Measurements from ENCODE around the gene SERTAD1. TPM values are rescaled to one million over a fixed set of nuclear protein-coding genes. Genes with fewer than 3 reads are reported as not detected.

SERTAD1 gene
- total and polyA plus RNA-seq, 11 donors, result 7.6 to 40.2 (median 11.5) TPM

GRCh38 chr19:40419066-40419612 is 6.7 kb downstream of the SERTAD1 start:
- peaks cover 0 to 54% (median 39%) of the 10 kb centered on the region in 12 donors for H3K4me1 ChIP-seq
- WGBS, 4 donors, result 77 to 90% (median 80%) methylated on average over 5 of the region's 5 CpGs
- TF ChIP-seq CTCF (IDR thresholded peaks at IDR 0.05), result no peak
- TF ChIP-seq POLR2A (IDR thresholded peaks at IDR 0.05), result no peak
- H3K36me3 ChIP-seq, result peaks cover 3 to 24% (median 16%) of the 10 kb centered on the region in 9 donors
- H3K9me3 ChIP-seq, result no peaks in the 10 kb centered on the region
- no peak overlapping the region for H3K4me3 ChIP-seq
- no peaks in the 10 kb centered on the region for H3K27me3 ChIP-seq
- H3K27ac ChIP-seq, result peak overlapping the region in 1 of 12 donors; percentile 96
- DNase-seq (no peak), ATAC-seq (no peak)
- intact Hi-C loops (cut with DNase I), result no loop called here

- ATAC-seq (no peak), DNase-seq (no peak)
- H3K27me3 ChIP-seq, result no peaks in the 10 kb centered on the region
- 84 to 90% (median 87%) methylated on average over 3 of the region's 3 CpGs for WGBS, 4 donors
- H3K4me1 ChIP-seq, result peaks cover 0 to 54% (median 37%) of the 10 kb centered on the region in 12 donors
- no peak overlapping the region for H3K4me3 ChIP-seq
- no peaks in the 10 kb centered on the region for H3K9me3 ChIP-seq
- H3K36me3 ChIP-seq, result peaks cover 3 to 17% (median 12%) of the 10 kb centered on the region in 9 donors
- no peak for TF ChIP-seq POLR2A (IDR thresholded peaks at IDR 0.05)
- no peak for TF ChIP-seq CTCF (IDR thresholded peaks at IDR 0.05)
- intact Hi-C loops (cut with DNase I), result no loop called here
- peak overlapping the region; percentile 45 to 94 (median 82) for H3K27ac ChIP-seq
These were observed 7.8 kb downstream of the SERTAD1 start for GRCh38 chr19:40418040-40418439.

- intact Hi-C loops (cut with DNase I), result no loop called here
- WGBS, 4 donors, result 67 to 87% (median 69%) methylated on average over 4 of the region's 4 CpGs
- ATAC-seq (no peak), DNase-seq (no peak)
- peaks cover 2 to 12% (median 8%) of the 10 kb centered on the region in 9 donors for H3K36me3 ChIP-seq
- no peaks in the 10 kb centered on the region for H3K27me3 ChIP-seq
- H3K9me3 ChIP-seq, result no peaks in the 10 kb centered on the region
- peaks cover 0 to 53% (median 34%) of the 10 kb centered on the region in 12 donors for H3K4me1 ChIP-seq
- peak overlapping the region in 1 of 12 donors; percentile 9 for H3K4me3 ChIP-seq
- H3K27ac ChIP-seq, result peak overlapping the region; percentile 45 to 94 (median 82)
- TF ChIP-seq CTCF (IDR thresholded peaks at IDR 0.05) (no peak), POLR2A (IDR thresholded peaks at IDR 0.05) (no peak)
These were observed 8.2 kb downstream of the SERTAD1 start for GRCh38 chr19:40417643-40417981.

- Histone ChIP-seq H3K4me3 (peak overlapping the region in 1 of 12 donors; percentile 9), H3K27ac (peak overlapping the region; percentile 45 to 94 (median 82)), H3K9me3 (no peaks in the 10 kb centered on the region), H3K27me3 (no peaks in the 10 kb centered on the region), H3K4me1 (peaks cover 4 to 53% (median 30%) of the 10 kb centered on the region in 12 donors), H3K36me3 (peaks cover 0 to 7% (median 2%) of the 10 kb centered on the region in 9 donors)
- peak in 4 of 5 donors; percentile 72 to 80 (median 75) for DNase-seq
- ATAC-seq, result peak; percentile 5 to 56 (median 18)
- intact Hi-C loops (cut with DNase I), result no loop called here
- 39 to 50% (median 47%) methylated on average over 16 of the region's 16 CpGs for WGBS, 4 donors
- no peak for TF ChIP-seq CTCF (IDR thresholded peaks at IDR 0.05)
- TF ChIP-seq POLR2A (IDR thresholded peaks at IDR 0.05), result peak in 1 of 2 donors; percentile 59
These were observed 8.7 kb downstream of the SERTAD1 start for GRCh38 chr19:40416918-40417642.

All from heart left ventricle (tissue), 16 donors.